Upper lobe of left lung (tissue), 6 donors: ENCODE measurements around the gene RAD51AP1. TPM values are rescaled to one million over a fixed set of nuclear protein-coding genes. Genes with fewer than 3 reads are reported as not detected.

Experiments used
- ATAC-seq, 2 donors: fragments of 200-7000 bp; cut with Tn5 transposase; one replicate each; pipeline ENCODE4 v1.9.1; 2022; ENCODE audit warnings: mild to moderate bottlenecking in 2 of 2, moderate library complexity in 2 of 2; ENCODE audit not compliant: low FRiP score in 2 of 2
- DNase-seq, 2 donors: peaks; one replicate each; pipeline ENCODE4 v3.0.0-alpha.2; 2019 to 2020
- H3K27ac ChIP-seq, 4 donors: fragments of 200-600 bp; sonication (generic); one replicate each; pipeline ENCODE4 v1.5.1; 2016 to 2019
- H3K27me3 ChIP-seq, 4 donors: fragments of 200-600 bp; sonication (generic); one replicate each; pipeline ENCODE4 v1.5.1; 2017 to 2019
- H3K36me3 ChIP-seq, 4 donors: fragments of 200-600 bp; sonication (generic); one replicate each; pipeline ENCODE4 v1.5.1; 2016 to 2019
- H3K4me1 ChIP-seq, 4 donors: fragments of 200-600 bp; sonication (generic); one replicate each; pipeline ENCODE4 v1.5.1; 2018 to 2019
- H3K4me3 ChIP-seq, 4 donors: fragments of 200-600 bp; sonication (generic); one replicate each; pipeline ENCODE4 v1.5.1; 2017 to 2019; ENCODE audit warnings: mild to moderate bottlenecking in 2 of 4, moderate library complexity in 1 of 4
- H3K9me3 ChIP-seq, 4 donors: fragments of 200-600 bp; sonication (generic); one replicate each; pipeline ENCODE4 v1.5.1; 2018 to 2019
- CTCF ChIP-seq, 6 experiments: fragments of 450-650 bp in 4 of 6; fragments of 200-600 bp in 2 of 6; sonication (generic) in 2 of 6; IDR thresholded peaks; one replicate each; pipeline ENCODE4 v1.5.1; 2016 to 2019; ENCODE audit warnings: antibody characterized with exemption in 6 of 6
- EP300 ChIP-seq, 4 donors: sonication (generic); formaldehyde crosslinking; IDR thresholded peaks; one replicate each; pipeline ENCODE4 v1.5.1; 2017; ENCODE audit warnings: antibody characterized with exemption in 4 of 4, control low read depth in 2 of 4
- POLR2A ChIP-seq, 4 donors: fragments of 450-650 bp; IDR thresholded peaks; one replicate each; pipeline ENCODE4 v1.5.1; 2016 to 2017; ENCODE audit warnings: antibody characterized with exemption in 4 of 4, mild to moderate bottlenecking in 2 of 4
- POLR2AphosphoS5 ChIP-seq, 2 donors: sonication (generic); formaldehyde crosslinking; IDR thresholded peaks; one replicate each; pipeline ENCODE4 v1.5.1; 2017; ENCODE audit warnings: antibody characterized with exemption in 2 of 2
- WGBS, 2 donors: methylation state at CpG; one replicate each; pipeline ENCODE4 v1.1.5; 2017 to 2018; 5-methylcytosine and 5-hydroxymethylcytosine counted together
- total RNA-seq, 6 donors: library from RNA; depleted of rRNA in 4 of 6; stranded (reverse); fragments of >200 nt in 4 of 6; gene quantifications; one replicate each; pipeline versions ENCODE4 v1.1.0 to v1.2.1, GENCODE V29; 2016 to 2021
- donor health status: DM: no; HTN: no; CAD: no; lungs with moderate emphysema.
- donor health status: DM: no; HTN: yes; CAD: no; lungs with severe emphysema.

RAD51AP1 gene
- total RNA-seq, 6 donors from 2014 or later, result 1.0 to 5.0 (median 2.1) TPM

GRCh38 chr12:4553943-4554342 is 15.3 kb downstream of the RAD51AP1 start:
- Histone ChIP-seq H3K4me3 (no peak overlapping the region), H3K27me3 (no peaks in the 10 kb centered on the region), H3K9me3 (no peaks in the 10 kb centered on the region), H3K36me3 (no peaks in the 10 kb centered on the region), H3K4me1 (no peaks in the 10 kb centered on the region), H3K27ac (no peak overlapping the region)
- DNase-seq (no peak), ATAC-seq (no peak)
- WGBS, 2 donors, result 90 to 92% methylated on average over 4 of the region's 4 CpGs
- no peak for TF ChIP-seq CTCF (IDR thresholded peaks at IDR 0.05)
- no peak for TF ChIP-seq POLR2A (IDR thresholded peaks at IDR 0.05)
- TF ChIP-seq POLR2AphosphoS5 (IDR thresholded peaks at IDR 0.05), result no peak
- no peak for TF ChIP-seq EP300 (IDR thresholded peaks at IDR 0.05)

GRCh38 chr12:4555804-4556203 is 17.1 kb downstream of the RAD51AP1 start:
- no peaks in the 10 kb centered on the region for H3K9me3 ChIP-seq
- WGBS, 2 donors, result 68 to 74% methylated on average over 2 of the region's 2 CpGs
- ATAC-seq (no peak), DNase-seq (no peak)
- TF ChIP-seq POLR2A (IDR thresholded peaks at IDR 0.05), result no peak
- TF ChIP-seq CTCF (IDR thresholded peaks at IDR 0.05), result no peak
- no peaks in the 10 kb centered on the region for H3K36me3 ChIP-seq
- no peak overlapping the region for H3K27ac ChIP-seq
- H3K4me3 ChIP-seq, result no peak overlapping the region
- H3K4me1 ChIP-seq, result no peaks in the 10 kb centered on the region
- H3K27me3 ChIP-seq, result no peaks in the 10 kb centered on the region

- Histone ChIP-seq H3K27me3 (no peaks in the 10 kb centered on the region), H3K4me1 (peaks cover 0 to 4% (median 4%) of the 10 kb centered on the region in 4 donors), H3K4me3 (no peak overlapping the region), H3K27ac (peak overlapping the region in 1 of 4 donors; percentile 44), H3K9me3 (no peaks in the 10 kb centered on the region), H3K36me3 (no peaks in the 10 kb centered on the region)
- TF ChIP-seq CTCF (IDR thresholded peaks at IDR 0.05) (no peak), EP300 (IDR thresholded peaks at IDR 0.05) (no peak), POLR2A (IDR thresholded peaks at IDR 0.05) (no peak), POLR2AphosphoS5 (IDR thresholded peaks at IDR 0.05) (no peak)
- 84 to 87% methylated on average over 2 of the region's 2 CpGs for WGBS, 2 donors
- DNase-seq (no peak), ATAC-seq (peak in 1 of 2 donors; percentile 60)
Observed at GRCh38 chr12:4556735-4557530, 18.2 kb downstream of the RAD51AP1 start.

- ATAC-seq (no peak), DNase-seq (no peak)
- no peaks in the 10 kb centered on the region for H3K36me3 ChIP-seq
- H3K4me3 ChIP-seq, result no peak overlapping the region
- TF ChIP-seq POLR2A (IDR thresholded peaks at IDR 0.05), result no peak
- no peak for TF ChIP-seq EP300 (IDR thresholded peaks at IDR 0.05)
- TF ChIP-seq CTCF (IDR thresholded peaks at IDR 0.05), result no peak
- no peak for TF ChIP-seq POLR2AphosphoS5 (IDR thresholded peaks at IDR 0.05)
- H3K9me3 ChIP-seq, result no peaks in the 10 kb centered on the region
- WGBS, 2 donors, result 86 to 89% methylated on average over 5 of the region's 5 CpGs
- H3K4me1 ChIP-seq, result peaks cover 0 to 11% (median 10%) of the 10 kb centered on the region in 4 donors
- H3K27ac ChIP-seq, result no peak overlapping the region
- H3K27me3 ChIP-seq, result no peaks in the 10 kb centered on the region
Observed at GRCh38 chr12:4557586-4557985, 18.9 kb downstream of the RAD51AP1 start.

- Histone ChIP-seq H3K4me3 (no peak overlapping the region), H3K36me3 (no peaks in the 10 kb centered on the region), H3K9me3 (no peaks in the 10 kb centered on the region), H3K4me1 (peaks cover 0 to 15% (median 11%) of the 10 kb centered on the region in 4 donors), H3K27ac (no peak overlapping the region), H3K27me3 (no peaks in the 10 kb centered on the region)
- 87 to 88% methylated on average over 2 of the region's 2 CpGs for WGBS, 2 donors
- DNase-seq (no peak), ATAC-seq (no peak)
- TF ChIP-seq EP300 (IDR thresholded peaks at IDR 0.05) (no peak), POLR2AphosphoS5 (IDR thresholded peaks at IDR 0.05) (no peak), CTCF (IDR thresholded peaks at IDR 0.05) (no peak), POLR2A (IDR thresholded peaks at IDR 0.05) (no peak)
Observed at GRCh38 chr12:4558171-4558570, 19.5 kb downstream of the RAD51AP1 start.
